CD4-positive, alpha-beta T cell (primary cell): ENCODE results near the gene COL19A1. TPM values are rescaled to one million over a fixed set of nuclear protein-coding genes. Genes with fewer than 3 reads are reported as not detected.

ENCODE experiments used
- ATAC-seq: fragments of 200-7000 bp; cut with Tn5 transposase; one replicate; pipeline ENCODE4 v1.10.0; 2022; ENCODE audit warnings: mild to moderate bottlenecking; ENCODE audit not compliant: poor library complexity
- CTCF ChIA-PET: fragments of 350-600 bp; sonication (Branson Sonifier 250); formaldehyde crosslinking; loops from one replicate; lab custom pipeline; 2021; ENCODE audit warnings: antibody characterized with exemption, inconsistent platforms; lab: Charles Lee
- POLR2A ChIA-PET: fragments of 350-600 bp; sonication (Branson Sonifier 250); formaldehyde crosslinking; loops from one replicate; lab custom pipeline; 2021; ENCODE audit warnings: antibody characterized with exemption, inconsistent platforms; lab: Charles Lee
- DNase-seq, 14 experiments: peaks; one replicate each; pipeline ENCODE4 v3.0.0-alpha.2; 2013 to 2020; ENCODE audit warnings: mixed read lengths in 2 of 14
- H3K27ac ChIP-seq, 2 donors: one replicate each; pipeline versions ENCODE4 v1.5.1 to v1.7.0; 2013; ENCODE audit warnings: low read length in 2 of 2, low read depth in 1 of 2, mild to moderate bottlenecking in 1 of 2
- H3K27me3 ChIP-seq, 2 experiments: 1 replicate in 1 of 2; 2 replicates in 1 of 2; pipeline versions ENCODE4 v1.6.1 to v1.7.0; 2013; ENCODE audit warnings: low read length in 2 of 2, control low read depth in 1 of 2, mild to moderate bottlenecking in 1 of 2, moderate library complexity in 1 of 2; ENCODE audit not compliant: insufficient read depth in 2 of 2, control insufficient read depth in 1 of 2
- H3K36me3 ChIP-seq: one replicate; pipeline ENCODE4 v1.6.1; 2013; ENCODE audit warnings: low read length, control low read depth; ENCODE audit not compliant: insufficient read depth
- H3K4me1 ChIP-seq: one replicate; pipeline ENCODE4 v1.6.1; 2013; ENCODE audit warnings: low read length, control low read depth; ENCODE audit not compliant: insufficient read depth
- H3K4me3 ChIP-seq: one replicate; pipeline ENCODE4 v1.5.1; 2013; ENCODE audit warnings: mild to moderate bottlenecking, low read length, moderate library complexity
- H3K9me3 ChIP-seq, 2 experiments: 1 replicate in 1 of 2; 2 replicates in 1 of 2; pipeline versions ENCODE4 v1.6.1 to v1.7.0; 2013; ENCODE audit warnings: low read length in 2 of 2, mild to moderate bottlenecking in 2 of 2, control low read depth in 1 of 2, moderate library complexity in 1 of 2; ENCODE audit not compliant: control insufficient read depth in 1 of 2, insufficient read depth in 1 of 2
- H3K27ac Mint-ChIP-seq: one replicate; pipeline ENCODE4 v1.8.0; 2020; ENCODE audit warnings: mixed read lengths
- H3K27me3 Mint-ChIP-seq: one replicate; pipeline ENCODE4 v1.8.0; 2021; ENCODE audit warnings: mixed read lengths
- H3K36me3 Mint-ChIP-seq: one replicate; pipeline ENCODE4 v1.8.0; 2021; ENCODE audit warnings: low read depth, mixed read lengths
- H3K4me1 Mint-ChIP-seq: one replicate; pipeline ENCODE4 v1.8.0; 2021; ENCODE audit warnings: low read depth, mixed read lengths
- H3K4me3 Mint-ChIP-seq: one replicate; pipeline ENCODE4 v1.8.0; 2020; ENCODE audit warnings: mild to moderate bottlenecking, mixed read lengths
- H3K9me3 Mint-ChIP-seq: one replicate; pipeline ENCODE4 v1.8.0; 2020; ENCODE audit warnings: mixed read lengths
- CTCF ChIP-seq: fragments of 200-600 bp; IDR thresholded peaks from one replicate; pipeline ENCODE4 v1.8.0; 2022; ENCODE audit warnings: antibody characterized with exemption, mild to moderate bottlenecking
- intact Hi-C, 2 experiments: fragments of 100-400 bp; cut with DNase I in 1 of 2; cut with micrococcal nuclease in 1 of 2; formaldehyde crosslinking; loops; one replicate each; pipeline versions ENCODE4 v1.15.1 to v1.9.0; 2023 to 2025; cut with DNase I, micrococcal nuclease
- total RNA-seq, 174 experiments: library from RNA in 2 of 174; stranded (reverse) in 2 of 174; gene quantifications; one replicate each; pipeline ENCODE4 v1.2.3 and lab custom pipeline; 2021 to 2026

COL19A1 gene
- total RNA-seq, 2 experiments from 2014 or later, result not detected

GRCh38 chr6:70113171-70113570 lies 246.8 kb downstream of the COL19A1 start:
- H3K36me3 Mint-ChIP-seq, result no peaks in the 10 kb centered on the region
- Histone ChIP-seq H3K27ac (no peak overlapping the region), H3K27me3 (peaks cover 0 to 7% of the 10 kb centered on the region in 2 experiments), H3K36me3 (no peaks in the 10 kb centered on the region), H3K9me3 (no peaks in the 10 kb centered on the region), H3K4me1 (no peaks in the 10 kb centered on the region), H3K4me3 (no peak overlapping the region)
- intact Hi-C loops, result no loop called here
- ChIA-PET POLR2A (no interaction called here), CTCF (no interaction called here)
- H3K4me1 Mint-ChIP-seq, result no peaks in the 10 kb centered on the region
- ATAC-seq (no peak), DNase-seq (no peak)
- H3K9me3 Mint-ChIP-seq, result no peaks in the 10 kb centered on the region
- peaks cover 10% of the 10 kb centered on the region for H3K27me3 Mint-ChIP-seq
- no peak overlapping the region for H3K27ac Mint-ChIP-seq
- no peak for TF ChIP-seq CTCF
- H3K4me3 Mint-ChIP-seq, result no peak overlapping the region

GRCh38 chr6:70118670-70119069 lies 252.3 kb downstream of the COL19A1 start:
- no peaks in the 10 kb centered on the region for H3K4me1 ChIP-seq
- H3K36me3 Mint-ChIP-seq, result no peaks in the 10 kb centered on the region
- H3K36me3 ChIP-seq, result no peaks in the 10 kb centered on the region
- ATAC-seq, result no peak
- no peak for TF ChIP-seq CTCF
- no peaks in the 10 kb centered on the region for H3K9me3 ChIP-seq
- no peak overlapping the region for H3K27ac Mint-ChIP-seq
- no peak for DNase-seq
- H3K4me3 Mint-ChIP-seq, result no peak overlapping the region
- ChIA-PET POLR2A (no interaction called here), CTCF (no interaction called here)
- H3K4me3 ChIP-seq, result no peak overlapping the region
- no peaks in the 10 kb centered on the region for H3K27me3 ChIP-seq
- peaks cover 8% of the 10 kb centered on the region for H3K27me3 Mint-ChIP-seq
- no peaks in the 10 kb centered on the region for H3K4me1 Mint-ChIP-seq
- intact Hi-C loops, result no loop called here
- H3K9me3 Mint-ChIP-seq, result no peaks in the 10 kb centered on the region
- H3K27ac ChIP-seq, result no peak overlapping the region

- no peak for ATAC-seq
- DNase-seq, result no peak
- H3K27me3 Mint-ChIP-seq, result peaks cover 8% of the 10 kb centered on the region
- H3K36me3 ChIP-seq, result no peaks in the 10 kb centered on the region
- H3K4me3 ChIP-seq, result no peak overlapping the region
- H3K9me3 Mint-ChIP-seq, result no peaks in the 10 kb centered on the region
- no peak overlapping the region for H3K27ac Mint-ChIP-seq
- intact Hi-C loops, result no loop called here
- no peaks in the 10 kb centered on the region for H3K27me3 ChIP-seq
- no peaks in the 10 kb centered on the region for H3K4me1 Mint-ChIP-seq
- no peaks in the 10 kb centered on the region for H3K36me3 Mint-ChIP-seq
- ChIA-PET POLR2A (no interaction called here), CTCF (no interaction called here)
- H3K4me3 Mint-ChIP-seq, result no peak overlapping the region
- H3K4me1 ChIP-seq, result no peaks in the 10 kb centered on the region
- H3K27ac ChIP-seq, result no peak overlapping the region
- no peaks in the 10 kb centered on the region for H3K9me3 ChIP-seq
- TF ChIP-seq CTCF, result no peak
Observed at GRCh38 chr6:70119218-70119835, 253.0 kb downstream of the COL19A1 start.
